ENCODE measurements around the gene SEPTIN11.

Gene SEPTIN11

DNA sequence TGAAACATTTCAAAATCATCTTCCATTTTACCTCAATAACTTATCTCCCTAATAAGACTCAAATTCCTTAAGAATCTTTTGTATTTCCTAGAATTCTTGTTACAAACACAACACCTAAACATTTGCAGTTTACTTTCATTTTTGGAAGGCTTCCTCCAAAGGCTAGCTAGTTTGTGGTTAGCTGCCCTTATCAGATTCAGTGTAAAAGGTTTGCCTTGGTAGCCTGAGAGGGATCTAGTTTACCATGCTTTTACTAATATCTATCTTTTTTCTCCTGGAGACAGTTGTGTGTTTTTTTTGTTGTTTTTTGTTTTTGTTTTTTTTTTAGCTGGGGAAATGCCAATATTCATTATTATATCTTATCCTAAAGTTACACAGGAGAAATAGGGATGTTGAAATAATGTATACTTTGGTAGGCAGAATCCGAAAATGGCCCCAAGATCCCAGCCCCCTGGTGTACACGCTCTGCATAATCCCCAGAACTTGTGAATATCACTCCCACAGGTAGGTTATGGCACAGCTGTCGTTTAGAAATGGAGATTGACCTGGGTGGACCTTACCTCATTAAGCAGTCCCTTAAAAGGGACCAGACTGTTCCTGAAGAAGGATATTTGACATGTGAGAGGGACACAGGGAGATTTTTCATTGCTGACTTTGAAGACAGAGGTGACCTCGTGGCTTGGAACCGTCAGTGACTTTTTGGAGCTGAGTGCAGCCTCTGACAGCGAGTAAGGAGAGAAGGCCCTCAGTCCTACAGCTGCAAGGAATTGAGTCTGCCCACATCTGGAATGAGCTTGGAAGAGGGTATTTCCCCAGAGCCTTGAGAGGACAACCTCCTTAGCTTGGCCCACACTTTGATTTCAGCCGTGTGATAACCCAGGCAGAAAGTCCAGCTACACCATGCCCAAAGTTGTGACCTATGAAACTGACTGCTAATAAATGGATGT is 33.4 kb downstream of the SEPTIN11 start:
- no peak for TF ChIP-seq PATZ1 (CRISPR knock-in tag; IDR thresholded peaks at IDR 0.05; ENCODE audit: borderline replicate concordance)
- TF ChIP-seq ESRRG (CRISPR knock-in tag; IDR thresholded peaks at IDR 0.05), result no peak
- no peak for TF ChIP-seq SNAI2 (CRISPR knock-in tag; IDR thresholded peaks at IDR 0.05)
- TF ChIP-seq TOX (CRISPR knock-in tag; IDR thresholded peaks at IDR 0.05; ENCODE audit: borderline replicate concordance), result no peak
- TF ChIP-seq CSDC2 (CRISPR knock-in tag; IDR thresholded peaks at IDR 0.05), result no peak
- no peak for TF ChIP-seq OSR1 (CRISPR knock-in tag; IDR thresholded peaks at IDR 0.05)
- TF ChIP-seq PPARA (CRISPR knock-in tag; IDR thresholded peaks at IDR 0.05; ENCODE audit: borderline replicate concordance), result no peak
- no peak for TF ChIP-seq TCF4 (CRISPR knock-in tag; IDR thresholded peaks at IDR 0.05; ENCODE audit: borderline replicate concordance)
- TF ChIP-seq ZFP3 (CRISPR knock-in tag; IDR thresholded peaks at IDR 0.05), result no peak
- no peak for TF ChIP-seq ZC3H10 (CRISPR knock-in tag; IDR thresholded peaks at IDR 0.05)
- TF ChIP-seq ZNF8 (CRISPR knock-in tag; IDR thresholded peaks at IDR 0.05), result no peak
- no peak for TF ChIP-seq ZNF565 (CRISPR knock-in tag; conservative IDR thresholded peaks at IDR 0.05; ENCODE audit: low read depth)
- TF ChIP-seq CREB5 (CRISPR knock-in tag; IDR thresholded peaks at IDR 0.05; ENCODE audit: low read depth), result no peak
- TF ChIP-seq ZNF70 (CRISPR knock-in tag; IDR thresholded peaks at IDR 0.05), result no peak
- ATAC-seq, result no peak

DNA sequence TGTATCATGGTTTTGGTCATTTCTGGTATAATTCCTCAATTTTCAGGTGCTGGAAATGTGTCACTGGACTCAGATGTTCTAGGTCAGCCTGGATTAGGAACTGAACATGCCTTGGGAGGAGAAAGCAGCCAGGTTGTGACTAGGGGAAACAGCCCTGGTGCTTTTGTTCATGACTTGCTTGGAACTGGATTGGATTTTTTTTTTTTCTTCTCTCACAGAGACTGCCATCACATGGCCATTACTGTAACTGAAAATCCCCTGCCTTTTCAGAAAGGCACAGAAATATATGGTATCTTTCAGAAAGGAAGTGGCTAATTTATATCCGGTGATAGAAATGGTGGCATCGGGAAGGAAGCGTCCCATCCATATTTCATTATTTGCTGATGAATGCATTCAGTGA is 34.6 kb downstream of the SEPTIN11 start:
- TF ChIP-seq ZFP3 (CRISPR knock-in tag; IDR thresholded peaks at IDR 0.05), result no peak
- TF ChIP-seq GLIS3 (CRISPR knock-in tag; IDR thresholded peaks at IDR 0.05), result no peak
- TF ChIP-seq CREB5 (CRISPR knock-in tag; IDR thresholded peaks at IDR 0.05; ENCODE audit: low read depth), result no peak
- TF ChIP-seq BACH2 (CRISPR knock-in tag; IDR thresholded peaks at IDR 0.05; ENCODE audit: borderline replicate concordance), result no peak
- ATAC-seq, result peak; percentile 26

DNA sequence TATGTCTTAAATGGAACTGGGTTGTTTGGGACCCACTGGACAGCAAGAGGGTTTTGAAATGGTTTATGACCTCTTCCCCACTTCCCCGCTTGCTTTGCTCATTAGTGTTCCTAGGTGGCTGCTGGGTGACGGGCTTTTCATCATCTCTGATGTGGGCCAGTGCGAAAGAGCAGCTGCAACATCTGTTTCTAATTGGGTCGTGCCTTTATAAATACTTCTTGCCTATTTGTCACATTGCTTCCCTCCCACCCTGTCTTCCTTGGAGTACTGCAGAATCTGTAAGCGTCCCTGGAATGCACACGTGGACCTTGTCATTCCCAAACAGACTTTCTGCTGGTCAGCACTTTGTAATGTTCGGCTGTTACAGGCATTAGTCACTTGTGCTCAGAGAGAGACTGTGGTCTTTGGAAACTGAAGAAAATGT is 35.2 kb downstream of the SEPTIN11 start:
- TF ChIP-seq ZFP3 (CRISPR knock-in tag; IDR thresholded peaks at IDR 0.05) (no peak), ISL1 (CRISPR knock-in tag; IDR thresholded peaks at IDR 0.05) (0 out of 2 replicates have a peak, but pooled peaks have one; percentile 47), CSDC2 (CRISPR knock-in tag; IDR thresholded peaks at IDR 0.05) (no peak), ARNTL (CRISPR knock-in tag; IDR thresholded peaks at IDR 0.05; ENCODE audit: borderline replicate concordance, low read depth) (no peak), TCF4 (CRISPR knock-in tag; IDR thresholded peaks at IDR 0.05; ENCODE audit: borderline replicate concordance) (peak; percentile 61; the same call in 1 of the 2 replicates)
- TF ChIP-seq, protein P1, sequence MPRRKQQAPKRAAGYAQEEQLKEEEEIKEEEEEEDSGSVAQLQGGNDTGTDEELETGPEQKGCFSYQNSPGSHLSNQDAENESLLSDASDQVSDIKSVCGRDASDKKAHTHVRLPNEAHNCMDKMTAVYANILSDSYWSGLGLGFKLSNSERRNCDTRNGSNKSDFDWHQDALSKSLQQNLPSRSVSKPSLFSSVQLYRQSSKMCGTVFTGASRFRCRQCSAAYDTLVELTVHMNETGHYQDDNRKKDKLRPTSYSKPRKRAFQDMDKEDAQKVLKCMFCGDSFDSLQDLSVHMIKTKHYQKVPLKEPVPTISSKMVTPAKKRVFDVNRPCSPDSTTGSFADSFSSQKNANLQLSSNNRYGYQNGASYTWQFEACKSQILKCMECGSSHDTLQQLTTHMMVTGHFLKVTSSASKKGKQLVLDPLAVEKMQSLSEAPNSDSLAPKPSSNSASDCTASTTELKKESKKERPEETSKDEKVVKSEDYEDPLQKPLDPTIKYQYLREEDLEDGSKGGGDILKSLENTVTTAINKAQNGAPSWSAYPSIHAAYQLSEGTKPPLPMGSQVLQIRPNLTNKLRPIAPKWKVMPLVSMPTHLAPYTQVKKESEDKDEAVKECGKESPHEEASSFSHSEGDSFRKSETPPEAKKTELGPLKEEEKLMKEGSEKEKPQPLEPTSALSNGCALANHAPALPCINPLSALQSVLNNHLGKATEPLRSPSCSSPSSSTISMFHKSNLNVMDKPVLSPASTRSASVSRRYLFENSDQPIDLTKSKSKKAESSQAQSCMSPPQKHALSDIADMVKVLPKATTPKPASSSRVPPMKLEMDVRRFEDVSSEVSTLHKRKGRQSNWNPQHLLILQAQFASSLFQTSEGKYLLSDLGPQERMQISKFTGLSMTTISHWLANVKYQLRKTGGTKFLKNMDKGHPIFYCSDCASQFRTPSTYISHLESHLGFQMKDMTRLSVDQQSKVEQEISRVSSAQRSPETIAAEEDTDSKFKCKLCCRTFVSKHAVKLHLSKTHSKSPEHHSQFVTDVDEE (CRISPR knock-in tag; IDR thresholded peaks at IDR 0.05), result peak; percentile 38; the same call in 1 of the 2 replicates
- TF ChIP-seq, protein P2, sequence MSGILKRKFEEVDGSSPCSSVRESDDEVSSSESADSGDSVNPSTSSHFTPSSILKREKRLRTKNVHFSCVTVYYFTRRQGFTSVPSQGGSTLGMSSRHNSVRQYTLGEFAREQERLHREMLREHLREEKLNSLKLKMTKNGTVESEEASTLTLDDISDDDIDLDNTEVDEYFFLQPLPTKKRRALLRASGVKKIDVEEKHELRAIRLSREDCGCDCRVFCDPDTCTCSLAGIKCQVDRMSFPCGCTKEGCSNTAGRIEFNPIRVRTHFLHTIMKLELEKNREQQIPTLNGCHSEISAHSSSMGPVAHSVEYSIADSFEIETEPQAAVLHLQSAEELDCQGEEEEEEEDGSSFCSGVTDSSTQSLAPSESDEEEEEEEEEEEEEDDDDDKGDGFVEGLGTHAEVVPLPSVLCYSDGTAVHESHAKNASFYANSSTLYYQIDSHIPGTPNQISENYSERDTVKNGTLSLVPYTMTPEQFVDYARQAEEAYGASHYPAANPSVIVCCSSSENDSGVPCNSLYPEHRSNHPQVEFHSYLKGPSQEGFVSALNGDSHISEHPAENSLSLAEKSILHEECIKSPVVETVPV (CRISPR knock-in tag; IDR thresholded peaks at IDR 0.05), result no peak
- ATAC-seq, result peak; percentile 87
